Sciatic nerve (tissue), 2 donors: ENCODE data around the gene SCN3A. TPM values are rescaled to one million over a fixed set of nuclear protein-coding genes. Genes with fewer than 3 reads are reported as not detected.

Source experiments
- ATAC-seq: fragments of 200-7000 bp; cut with Tn5 transposase; one replicate; pipeline ENCODE4 v1.9.1; 2020; ENCODE audit warnings: mild to moderate bottlenecking, moderate library complexity
- DNase-seq: peaks from one replicate; pipeline ENCODE4 v3.0.0-alpha.2; 2020; ENCODE audit warnings: low spot score
- intact Hi-C: fragments of 100-400 bp; cut with DNase I; formaldehyde crosslinking; loops from one replicate; pipeline ENCODE4 v1.14.2; 2022
- total RNA-seq: library from RNA; stranded (reverse); fragmentation: NEBNext Ultra II Directional; extraction: Animal tissue kit (Norgen Biotek cat#: 25700); gene quantifications from one replicate; pipeline ENCODE4 v1.2.1, GENCODE V29; 2021
- donor health status: DM: no; HTN: no; CAD: no.
- donor health status: DM: no; HTN: no; CAD: no.

SCN3A gene
- total RNA-seq, 1 donor from 2014 or later = 0.58 TPM

- no peak for DNase-seq
- intact Hi-C loops = no loop called here
- no peak for ATAC-seq
Observed at GRCh38 chr2:165122521-165122920, 81.3 kb downstream of the SCN3A start.

DNA sequence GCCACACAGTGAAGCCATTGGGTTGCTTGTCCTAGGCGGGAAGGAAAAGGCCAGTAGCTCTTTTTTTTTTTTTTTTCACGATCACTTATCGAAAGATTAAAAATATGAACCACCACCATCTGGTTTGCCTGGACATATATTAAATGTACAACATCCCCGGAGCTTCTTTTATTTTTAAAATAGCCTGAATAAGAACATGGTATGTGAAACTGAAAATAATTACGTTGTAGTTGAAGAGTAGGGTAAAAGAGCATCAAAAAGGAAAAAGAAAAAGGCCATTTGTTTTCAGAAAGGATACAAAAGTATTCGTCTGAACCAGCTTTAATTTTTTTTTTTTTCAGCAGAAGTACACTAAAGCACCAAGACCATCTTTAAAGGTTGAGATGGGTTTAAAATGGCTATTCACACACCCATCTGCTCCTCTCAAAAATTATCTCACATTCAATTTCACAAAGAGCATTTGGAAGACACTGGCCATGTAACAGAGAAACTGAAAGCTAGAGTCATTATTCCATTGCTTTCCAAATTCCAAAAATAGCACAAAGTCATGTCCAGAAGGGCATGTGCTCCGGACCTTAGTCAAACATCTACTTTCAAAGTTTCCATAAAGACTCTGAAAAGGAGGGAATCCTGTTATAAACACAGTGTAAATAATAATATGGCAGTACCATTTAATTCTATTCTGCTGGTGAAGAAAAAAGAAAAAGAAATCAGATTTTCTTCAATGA is 82.9 kb downstream of the SCN3A start:
- intact Hi-C loops = no loop called here
- ATAC-seq (no peak), DNase-seq (no peak)

GRCh38 chr2:165115258-165115657 is 88.6 kb downstream of the SCN3A start:
- intact Hi-C loops = no loop called here
- ATAC-seq = no peak

DNA sequence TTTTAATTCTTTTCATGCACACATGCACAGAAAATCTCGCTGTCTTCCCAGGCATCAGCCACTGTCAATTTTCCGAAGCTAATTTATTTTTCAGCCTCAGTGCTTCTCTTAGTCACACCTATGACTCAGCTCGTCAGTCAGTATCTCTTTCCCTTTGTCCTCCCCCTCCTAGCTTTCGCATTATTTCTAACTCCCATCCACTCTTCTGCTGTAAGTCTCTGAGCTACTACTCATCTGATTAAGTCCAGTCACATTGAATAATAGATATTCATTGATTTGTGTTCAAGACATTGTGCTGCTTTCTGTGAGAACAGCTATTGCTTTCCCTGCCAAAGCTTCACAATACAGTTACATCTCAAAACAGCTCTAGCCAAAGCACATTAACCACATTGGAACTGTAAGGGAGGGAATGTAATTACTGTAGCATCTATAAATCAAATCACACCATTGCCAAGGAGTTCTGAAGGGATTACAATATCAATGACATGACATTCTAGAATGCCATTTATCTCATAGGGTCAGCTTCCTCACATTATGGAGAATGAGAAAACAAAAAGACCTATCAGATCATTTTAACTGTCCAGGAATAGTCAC is 89.4 kb downstream of the SCN3A start:
- intact Hi-C loops = no loop called here
- DNase-seq (no peak), ATAC-seq (no peak)

More at GRCh38 chr2:165115258-165115657, 88.6 kb downstream of the SCN3A start:
- DNase-seq = no peak

- intact Hi-C loops = no loop called here
- ATAC-seq (no peak), DNase-seq (no peak)
Observed at GRCh38 chr2:165113414-165113813, 90.4 kb downstream of the SCN3A start.

- DNase-seq (no peak), ATAC-seq (no peak)
- intact Hi-C loops = no loop called here
Observed at GRCh38 chr2:165112789-165113188, 91.1 kb downstream of the SCN3A start.

DNA sequence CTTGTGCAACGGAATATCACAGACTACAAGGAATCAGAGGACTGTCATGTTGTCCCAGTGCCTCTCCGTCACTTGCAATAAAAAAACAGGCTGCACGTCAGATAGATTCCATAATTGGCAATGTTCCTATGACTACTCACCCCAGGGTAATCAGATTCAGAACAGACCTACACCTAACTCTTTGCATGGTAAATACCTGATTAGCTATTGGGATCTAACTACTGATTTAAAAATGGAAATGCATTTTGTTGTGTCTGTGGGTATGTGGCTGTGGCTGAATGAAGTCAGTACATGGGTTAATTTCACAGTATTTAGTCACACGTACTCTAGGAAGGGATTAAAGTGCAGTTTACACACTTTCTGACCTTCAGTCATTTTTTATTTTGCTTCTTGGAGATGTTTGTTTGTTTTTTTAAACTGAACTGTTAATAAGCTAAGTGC is 91.7 kb downstream of the SCN3A start:
- intact Hi-C loops = no loop called here
- no peak for DNase-seq
- ATAC-seq = no peak

DNA sequence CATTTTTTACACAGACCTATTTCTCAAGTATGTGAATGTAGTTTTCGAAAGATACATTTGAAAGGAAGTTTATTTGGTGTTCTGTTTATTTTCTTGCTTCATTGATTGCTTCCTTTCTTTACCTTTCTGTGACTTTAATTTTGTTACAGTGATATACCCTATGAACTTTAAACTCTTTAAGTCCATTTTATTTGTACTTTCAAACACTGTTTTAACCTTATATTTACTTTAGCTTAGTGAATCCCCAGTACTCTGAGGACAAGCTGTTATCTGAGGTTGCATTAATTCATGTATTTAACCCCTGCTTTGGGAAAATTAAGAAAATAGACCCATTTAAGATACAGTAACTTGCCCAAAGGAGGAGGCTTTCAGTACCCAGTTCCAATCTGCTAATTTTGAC is 93.5 kb downstream of the SCN3A start:
- intact Hi-C loops = no loop called here
- ATAC-seq (no peak), DNase-seq (no peak)

DNA sequence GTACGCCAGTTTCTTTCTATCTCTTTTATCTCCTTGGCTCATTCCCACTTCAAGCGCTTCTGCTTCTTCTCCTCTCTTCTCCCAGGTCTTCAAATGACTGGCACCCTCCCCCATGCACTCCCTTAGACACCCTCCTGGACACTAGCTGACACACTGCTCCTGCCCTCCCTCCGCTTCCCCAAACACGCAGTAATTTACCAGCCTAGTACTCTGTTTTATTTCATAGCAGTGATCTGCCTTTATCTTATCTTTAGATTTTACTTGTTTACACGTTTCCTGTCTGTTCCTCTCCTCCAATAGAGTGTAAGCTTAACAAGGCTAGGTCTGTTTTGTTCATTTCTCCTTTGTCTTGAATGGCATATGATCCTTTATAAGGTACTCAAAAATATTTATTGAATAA is 93.9 kb downstream of the SCN3A start:
- ATAC-seq = no peak
- DNase-seq = no peak
- intact Hi-C loops = no loop called here

DNA sequence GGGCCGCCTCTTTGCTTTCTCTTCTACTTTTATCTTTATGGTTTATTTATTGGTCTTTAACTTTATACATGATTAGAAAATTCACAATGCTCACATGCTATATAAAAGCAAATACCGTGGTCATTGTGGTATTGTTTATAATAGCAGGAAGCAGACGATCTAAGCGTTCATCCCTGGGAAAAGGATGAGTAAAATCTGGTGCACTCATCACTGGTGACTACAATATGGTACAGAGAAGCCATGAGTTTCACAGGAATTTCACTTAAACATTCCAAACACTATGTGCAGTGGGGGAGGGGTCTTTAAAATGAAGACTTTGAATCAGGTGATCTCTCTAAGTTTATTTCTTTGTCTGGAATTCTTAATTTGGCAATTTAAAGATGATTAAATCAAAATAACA is 97.9 kb downstream of the SCN3A start:
- DNase-seq (no peak), ATAC-seq (no peak)
- intact Hi-C loops = no loop called here

GRCh38 chr2:165087933-165088901 is 115.6 kb downstream of the SCN3A start:
- intact Hi-C loops = no loop called here
- DNase-seq (no peak), ATAC-seq (no peak)

- DNase-seq = no peak
- intact Hi-C loops = no loop called here
- no peak for ATAC-seq
Observed at GRCh38 chr2:165086337-165086736, 117.5 kb downstream of the SCN3A start.

DNA sequence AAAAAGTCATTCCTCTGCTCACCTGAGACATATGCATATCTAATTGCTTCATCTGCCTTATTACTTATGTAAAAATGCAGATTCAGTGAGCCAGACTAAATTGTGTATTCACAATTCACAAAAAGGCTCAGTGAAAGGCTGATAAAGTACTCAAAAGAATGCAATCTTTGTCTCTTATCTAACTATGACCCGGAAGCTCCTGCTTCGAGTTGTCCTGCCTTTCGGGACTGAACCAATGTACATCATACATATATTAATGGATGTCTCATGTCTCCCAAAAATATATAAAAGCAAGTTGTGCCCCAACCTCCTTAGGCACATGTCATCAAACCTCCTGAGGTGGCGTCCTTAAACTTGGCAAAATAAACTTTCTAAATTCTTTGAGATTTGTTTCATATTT is 120.5 kb downstream of the SCN3A start:
- no peak for ATAC-seq
- intact Hi-C loops = no loop called here
- no peak for DNase-seq

GRCh38 chr2:165082479-165082878 is 121.4 kb downstream of the SCN3A start:
- intact Hi-C loops = no loop called here
- no peak for ATAC-seq
- no peak for DNase-seq

- DNase-seq (no peak), ATAC-seq (no peak)
- intact Hi-C loops = no loop called here
Observed at GRCh38 chr2:165081276-165081675, 122.6 kb downstream of the SCN3A start.

DNA sequence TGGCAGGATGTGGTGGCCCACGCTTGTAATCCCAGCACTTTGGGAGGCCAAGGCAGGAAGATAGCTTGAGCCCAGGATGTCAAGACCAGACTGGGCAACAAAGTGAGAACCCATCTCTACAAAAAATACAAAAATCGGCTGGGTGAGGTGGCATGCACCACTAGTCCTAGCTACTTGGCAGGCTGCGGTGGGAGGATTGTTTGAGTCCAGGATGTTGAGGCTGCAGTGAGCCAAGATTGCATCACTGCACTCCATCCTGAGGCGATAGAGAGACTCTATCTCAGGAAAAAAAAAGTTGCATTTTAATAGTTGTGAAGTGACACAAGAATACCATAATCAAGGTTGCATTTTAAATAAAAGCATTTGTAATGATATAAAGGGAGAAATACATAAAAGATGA is 124.4 kb downstream of the SCN3A start:
- DNase-seq = no peak
- intact Hi-C loops = no loop called here
- no peak for ATAC-seq

- intact Hi-C loops = no loop called here
- ATAC-seq (no peak), DNase-seq (no peak)
Observed at GRCh38 chr2:165078913-165079312, 124.9 kb downstream of the SCN3A start.

GRCh38 chr2:165074884-165075283 is 129.0 kb downstream of the SCN3A start:
- no peak for ATAC-seq
- intact Hi-C loops = no loop called here
- DNase-seq = no peak

- intact Hi-C loops = no loop called here
- no peak for ATAC-seq
Observed at GRCh38 chr2:165074323-165074722, 129.5 kb downstream of the SCN3A start.

DNA sequence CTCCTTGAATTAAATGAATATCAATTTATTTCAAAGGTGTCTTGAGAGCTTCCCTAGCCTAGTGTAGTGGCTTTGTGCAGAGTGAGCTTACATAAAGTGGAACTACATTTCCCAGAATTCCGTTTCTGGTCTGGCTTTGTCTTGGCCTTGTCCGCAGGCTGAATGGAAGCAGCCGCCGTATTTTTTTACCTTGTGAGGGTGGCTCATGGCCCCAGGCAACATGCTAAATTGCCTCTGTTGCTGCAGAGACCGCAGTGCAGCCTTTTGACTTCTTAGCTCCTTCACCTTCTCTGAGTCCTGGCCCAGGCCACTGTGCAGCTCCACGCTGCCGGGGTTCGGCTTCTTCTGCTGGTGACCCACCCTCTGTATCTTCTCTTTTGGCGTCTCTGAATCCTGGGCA is 133.8 kb downstream of the SCN3A start:
- DNase-seq (no peak), ATAC-seq (no peak)
- intact Hi-C loops = no loop called here

More at GRCh38 chr2:165074323-165074722, 129.5 kb downstream of the SCN3A start:
- no peak for DNase-seq
